Measurements from ENCODE around the gene CD2AP. TPM values are rescaled to one million over a fixed set of nuclear protein-coding genes. Genes with fewer than 3 reads are reported as not detected.

The CD2AP gene
- total RNA-seq, 1 donor from 2014 or later: 47.8 TPM

DNA sequence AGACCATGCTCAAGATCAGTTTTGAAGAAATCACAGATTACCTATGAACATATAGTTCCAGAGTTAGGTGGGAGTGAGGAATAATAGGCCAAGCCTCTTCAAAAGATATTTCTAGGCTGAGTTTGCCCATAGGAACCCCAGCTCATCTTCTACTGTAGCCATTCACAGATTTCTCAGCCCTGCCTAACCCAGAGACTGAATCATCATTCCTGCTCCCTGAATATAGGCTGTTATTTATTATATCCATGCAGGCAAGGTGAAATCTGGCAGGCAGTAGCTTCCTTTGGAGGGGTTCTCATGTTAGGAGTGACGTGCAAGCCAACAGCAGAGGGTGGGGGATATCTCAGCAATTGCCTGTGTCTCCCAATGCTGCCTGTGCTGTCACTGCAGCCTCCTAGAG lies 195.2 kb downstream of the CD2AP start:
- no peak overlapping the region for H3K4me3 ChIP-seq (ENCODE audit: low read depth, low read length)
- H3K36me3 ChIP-seq (ENCODE audit: control insufficient read depth, insufficient read depth, low read length): no peaks in the 10 kb centered on the region
- H3K27me3 ChIP-seq (ENCODE audit: control insufficient read depth, insufficient read depth, low read length): no peaks in the 10 kb centered on the region
- TF ChIP-seq, protein P1, sequence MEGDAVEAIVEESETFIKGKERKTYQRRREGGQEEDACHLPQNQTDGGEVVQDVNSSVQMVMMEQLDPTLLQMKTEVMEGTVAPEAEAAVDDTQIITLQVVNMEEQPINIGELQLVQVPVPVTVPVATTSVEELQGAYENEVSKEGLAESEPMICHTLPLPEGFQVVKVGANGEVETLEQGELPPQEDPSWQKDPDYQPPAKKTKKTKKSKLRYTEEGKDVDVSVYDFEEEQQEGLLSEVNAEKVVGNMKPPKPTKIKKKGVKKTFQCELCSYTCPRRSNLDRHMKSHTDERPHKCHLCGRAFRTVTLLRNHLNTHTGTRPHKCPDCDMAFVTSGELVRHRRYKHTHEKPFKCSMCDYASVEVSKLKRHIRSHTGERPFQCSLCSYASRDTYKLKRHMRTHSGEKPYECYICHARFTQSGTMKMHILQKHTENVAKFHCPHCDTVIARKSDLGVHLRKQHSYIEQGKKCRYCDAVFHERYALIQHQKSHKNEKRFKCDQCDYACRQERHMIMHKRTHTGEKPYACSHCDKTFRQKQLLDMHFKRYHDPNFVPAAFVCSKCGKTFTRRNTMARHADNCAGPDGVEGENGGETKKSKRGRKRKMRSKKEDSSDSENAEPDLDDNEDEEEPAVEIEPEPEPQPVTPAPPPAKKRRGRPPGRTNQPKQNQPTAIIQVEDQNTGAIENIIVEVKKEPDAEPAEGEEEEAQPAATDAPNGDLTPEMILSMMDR (IDR thresholded peaks at IDR 0.05; ENCODE audit: insufficient read depth, low read length, poor library complexity, severe bottlenecking): no peak
- DNase-seq (ENCODE audit: low read depth): no peak

DNA sequence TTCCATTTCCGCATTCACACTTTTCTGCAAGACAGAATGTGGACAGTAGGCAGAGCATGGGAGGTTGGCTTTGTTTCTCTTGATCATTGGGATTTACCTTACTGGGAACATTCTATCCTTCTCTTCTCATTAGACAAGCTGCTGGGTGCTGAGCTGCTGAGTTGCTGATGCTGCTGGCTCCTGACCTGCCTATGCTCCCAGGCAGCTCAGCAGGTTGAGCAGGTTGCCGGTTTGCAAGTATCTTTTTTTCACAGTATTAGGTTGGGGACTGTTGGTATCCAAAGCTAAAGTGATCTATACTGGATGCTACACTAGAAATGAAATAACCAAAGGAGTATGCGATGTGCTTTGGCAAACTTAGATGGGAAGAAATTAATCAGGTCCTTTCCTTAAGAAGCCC lies 197.1 kb downstream of the CD2AP start:
- Histone ChIP-seq H3K4me3 (ENCODE audit: low read depth, low read length) (no peak overlapping the region), H3K36me3 (ENCODE audit: control insufficient read depth, insufficient read depth, low read length) (no peaks in the 10 kb centered on the region), H3K27me3 (ENCODE audit: control insufficient read depth, insufficient read depth, low read length) (no peaks in the 10 kb centered on the region)
- TF ChIP-seq, protein P1 (IDR thresholded peaks at IDR 0.05; ENCODE audit: insufficient read depth, low read length, poor library complexity, severe bottlenecking): no peak
- DNase-seq (ENCODE audit: low read depth): no peak

Other genes starting within 250 kb of the CD2AP start
- gene TNFRSF21, start 167.9 kb upstream of the CD2AP start, total RNA-seq: 54.6 and 61.2 TPM in 2 replicates
- gene ADGRF4, start 220.8 kb downstream of the CD2AP start, total RNA-seq: 5.5 and 7.7 TPM in 2 replicates